SU-DHL-6 (cell line): ENCODE results near the gene MRPS22.
"Not testable (repeated sequence)": the region's sequence is repeated elsewhere in the genome, so short reads cannot be mapped to it uniquely, and the experiment has no call there.

Experiments used
- H2AFZ ChIP-seq: fragments of 200-600 bp; sonication (generic); 2 replicates; pipeline ENCODE4 v1.6.1; 2014; ENCODE audit warnings: low read depth, mild to moderate bottlenecking, moderate library complexity, mixed read lengths, antibody characterized with exemption, low read length; ENCODE audit not compliant: severe bottlenecking
- H3F3A ChIP-seq: fragments of 200-600 bp; shearing (Covaris generic); 2 replicates; pipeline ENCODE4 v1.6.0; 2016; ENCODE audit warnings: antibody characterized with exemption, mild to moderate bottlenecking; ENCODE audit not compliant: insufficient read depth
- H3K27ac ChIP-seq: fragments of 200-600 bp; sonication (generic); 2 replicates; pipeline ENCODE4 v1.5.1; 2016; ENCODE audit warnings: low read depth, mild to moderate bottlenecking, low read length, moderate library complexity, mixed read lengths
- H3K27me3 ChIP-seq: fragments of 200-600 bp; sonication (generic), shearing (Covaris generic); 2 replicates; pipeline ENCODE4 v1.6.0; 2014; ENCODE audit warnings: mild to moderate bottlenecking, low read length
- H3K36me3 ChIP-seq: fragments of 200-600 bp; sonication (generic); 2 replicates; pipeline ENCODE4 v1.6.1; 2014; ENCODE audit warnings: mild to moderate bottlenecking, low read length, mixed read lengths
- H3K4me2 ChIP-seq: fragments of 300-600, 200-600 bp; shearing (Covaris generic), sonication (generic); 2 replicates; pipeline ENCODE4 v1.6.0; 2014; ENCODE audit warnings: low read length, low read depth, mild to moderate bottlenecking; ENCODE audit not compliant: poor library complexity, severe bottlenecking
- H3K4me3 ChIP-seq: fragments of 200-600 bp; sonication (generic); 2 replicates; pipeline ENCODE4 v1.5.1; 2014; ENCODE audit warnings: antibody characterized with exemption, low read length, mild to moderate bottlenecking, mixed read lengths; ENCODE audit not compliant: insufficient read depth, poor library complexity, severe bottlenecking
- H3K79me2 ChIP-seq: fragments of 200-600 bp; sonication (generic); 2 replicates; pipeline ENCODE4 v1.6.1; 2014; ENCODE audit warnings: mild to moderate bottlenecking, low read length, moderate library complexity; ENCODE audit not compliant: insufficient read depth
- H3K9ac ChIP-seq: fragments of 200-600 bp; sonication (generic); 2 replicates; pipeline ENCODE4 v1.7.0; 2014; ENCODE audit warnings: mild to moderate bottlenecking, low read length
- H3K9me2 ChIP-seq: fragments of 200-600 bp; sonication (generic); replicated peaks from 2 replicates; pipeline ENCODE4 v1.6.1; 2014; ENCODE audit warnings: low read length; ENCODE audit not compliant: insufficient read depth
- H3K9me3 ChIP-seq: fragments of 200-600 bp; sonication (generic); 2 replicates; pipeline ENCODE4 v1.6.1; 2014; ENCODE audit warnings: low read length, mixed read lengths; ENCODE audit not compliant: insufficient read depth
- H4K20me1 ChIP-seq: fragments of 200-600 bp; sonication (generic); 2 replicates; pipeline ENCODE4 v1.6.1; 2014; ENCODE audit warnings: low read depth, mild to moderate bottlenecking, antibody characterized with exemption, low read length, moderate library complexity, mixed read lengths
- EZH2phosphoT487 ChIP-seq: fragments of 200-600 bp; sonication (generic), shearing (Covaris generic); conservative IDR thresholded peaks from 2 replicates; pipeline ENCODE4 v1.6.1; 2018; ENCODE audit warnings: mild to moderate bottlenecking, antibody characterized with exemption, low read length, moderate library complexity, mixed read lengths
- TF ChIP-seq, protein P1 (sequence below): fragments of 200-600 bp; sonication (generic); IDR thresholded peaks from one replicate; pipeline ENCODE4 v1.5.1; 2017; ENCODE audit warnings: antibody characterized with exemption, mild to moderate bottlenecking, low read length, moderate library complexity; ENCODE audit not compliant: insufficient read depth, poor library complexity, severe bottlenecking

MRPS22 gene

DNA sequence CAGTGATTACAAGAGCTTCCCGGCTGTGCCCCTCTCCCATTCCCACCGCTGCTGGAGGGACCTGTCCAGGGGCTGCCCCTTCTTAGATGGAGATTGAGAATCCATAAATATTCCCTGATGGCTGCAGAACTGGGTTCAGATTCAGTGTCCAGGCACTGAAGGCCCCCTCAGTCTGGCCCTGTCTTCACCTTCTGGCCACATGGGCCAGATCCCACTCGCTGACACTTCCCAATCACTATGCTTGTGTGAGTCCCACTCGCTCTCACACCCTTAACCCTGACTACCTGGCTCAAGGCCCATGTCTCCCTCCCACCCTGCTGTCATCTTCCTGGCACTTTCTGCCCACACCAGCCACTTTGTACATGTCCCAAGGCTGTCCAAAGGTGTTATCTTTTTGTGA is 15.5 kb upstream of the MRPS22 start:
- H3K4me2 ChIP-seq: no peak overlapping the region
- H2AFZ ChIP-seq: no peak overlapping the region
- TF ChIP-seq, protein P1, sequence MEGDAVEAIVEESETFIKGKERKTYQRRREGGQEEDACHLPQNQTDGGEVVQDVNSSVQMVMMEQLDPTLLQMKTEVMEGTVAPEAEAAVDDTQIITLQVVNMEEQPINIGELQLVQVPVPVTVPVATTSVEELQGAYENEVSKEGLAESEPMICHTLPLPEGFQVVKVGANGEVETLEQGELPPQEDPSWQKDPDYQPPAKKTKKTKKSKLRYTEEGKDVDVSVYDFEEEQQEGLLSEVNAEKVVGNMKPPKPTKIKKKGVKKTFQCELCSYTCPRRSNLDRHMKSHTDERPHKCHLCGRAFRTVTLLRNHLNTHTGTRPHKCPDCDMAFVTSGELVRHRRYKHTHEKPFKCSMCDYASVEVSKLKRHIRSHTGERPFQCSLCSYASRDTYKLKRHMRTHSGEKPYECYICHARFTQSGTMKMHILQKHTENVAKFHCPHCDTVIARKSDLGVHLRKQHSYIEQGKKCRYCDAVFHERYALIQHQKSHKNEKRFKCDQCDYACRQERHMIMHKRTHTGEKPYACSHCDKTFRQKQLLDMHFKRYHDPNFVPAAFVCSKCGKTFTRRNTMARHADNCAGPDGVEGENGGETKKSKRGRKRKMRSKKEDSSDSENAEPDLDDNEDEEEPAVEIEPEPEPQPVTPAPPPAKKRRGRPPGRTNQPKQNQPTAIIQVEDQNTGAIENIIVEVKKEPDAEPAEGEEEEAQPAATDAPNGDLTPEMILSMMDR: no peak
- TF ChIP-seq EZH2phosphoT487: no peak

GRCh38 chr3:139329364-139329850 is 14.4 kb upstream of the MRPS22 start:
- Histone ChIP-seq H3F3A (no peaks in the 10 kb centered on the region), H3K9ac (peak overlapping the region; percentile 11; the same call in 1 of the 2 replicates), H3K9me2 (no peaks in the 10 kb centered on the region), H3K4me3 (no peak overlapping the region), H3K4me2 (peak overlapping the region; percentile 46), H3K27me3 (no peaks in the 10 kb centered on the region), H3K79me2 (no peaks in the 10 kb centered on the region), H3K36me3 (no peaks in the 10 kb centered on the region), H3K9me3 (no peaks in the 10 kb centered on the region), H3K27ac (no peak overlapping the region), H2AFZ (peak overlapping the region; percentile 66), H4K20me1 (no peaks in the 10 kb centered on the region)
- TF ChIP-seq EZH2phosphoT487: no peak
- TF ChIP-seq, protein P1: peak; percentile 95

More for the DNA sequence above, 15.5 kb upstream of the MRPS22 start:
- H3K9me3 ChIP-seq: no peaks in the 10 kb centered on the region
- H3K79me2 ChIP-seq: no peaks in the 10 kb centered on the region
- H3K9me2 ChIP-seq: no peaks in the 10 kb centered on the region
- no peaks in the 10 kb centered on the region for H3F3A ChIP-seq
- no peaks in the 10 kb centered on the region for H3K36me3 ChIP-seq
- no peak overlapping the region for H3K4me3 ChIP-seq
- no peak overlapping the region for H3K27ac ChIP-seq
- H4K20me1 ChIP-seq: no peaks in the 10 kb centered on the region
- H3K9ac ChIP-seq: no peak overlapping the region
- H3K27me3 ChIP-seq: no peaks in the 10 kb centered on the region

- no peak overlapping the region for H3K9ac ChIP-seq
- H3K9me2 ChIP-seq: no peaks in the 10 kb centered on the region
- H3K27ac ChIP-seq: no peak overlapping the region
- no peaks in the 10 kb centered on the region for H4K20me1 ChIP-seq
- H3K27me3 ChIP-seq: no peaks in the 10 kb centered on the region
- TF ChIP-seq EZH2phosphoT487: no peak
- TF ChIP-seq, protein P1: no peak
- no peak overlapping the region for H2AFZ ChIP-seq
- no peak overlapping the region for H3K4me2 ChIP-seq
- H3K4me3 ChIP-seq: no peak overlapping the region
- H3F3A ChIP-seq: no peaks in the 10 kb centered on the region
- no peaks in the 10 kb centered on the region for H3K9me3 ChIP-seq
- H3K36me3 ChIP-seq: no peaks in the 10 kb centered on the region
- H3K79me2 ChIP-seq: no peaks in the 10 kb centered on the region
Observed at GRCh38 chr3:139332092-139332491, 11.7 kb upstream of the MRPS22 start.

DNA sequence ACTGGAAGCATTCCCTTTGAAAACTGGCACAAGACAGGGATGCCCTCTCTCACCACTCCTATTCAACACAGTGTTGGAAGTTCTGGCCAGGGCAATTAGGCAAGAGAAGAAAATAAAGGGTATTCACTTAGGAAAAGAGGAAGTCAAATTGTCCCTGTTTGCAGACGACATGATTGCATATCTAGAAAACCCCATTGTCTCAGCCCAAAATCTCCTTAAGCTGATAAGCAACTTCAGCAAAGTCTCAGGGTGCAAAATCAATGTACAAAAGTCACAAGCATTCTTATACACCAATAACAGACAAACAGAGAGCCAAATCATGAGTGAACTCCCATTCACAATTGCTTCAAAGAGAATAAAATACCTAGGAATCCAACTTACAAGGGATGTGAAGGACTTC is 9.1 kb upstream of the MRPS22 start:
- H3K36me3 ChIP-seq, H4K20me1 ChIP-seq, H3K4me3 ChIP-seq: not testable (repeated sequence)

More for the DNA sequence above, 9.1 kb upstream of the MRPS22 start:
- H3K9me3 ChIP-seq, H3F3A ChIP-seq, H3K9ac ChIP-seq, H3K27ac ChIP-seq, H3K9me2 ChIP-seq, H3K27me3 ChIP-seq, H3K79me2 ChIP-seq, H3K4me2 ChIP-seq, H2AFZ ChIP-seq: not testable (repeated sequence)
